GM19372 (cell line): Measurements from ENCODE around the gene BNC2.
"Not testable (repeated sequence)": the region's sequence is repeated elsewhere in the genome, so short reads cannot be mapped to it uniquely, and the experiment has no call there.

Source experiments
- ATAC-seq: cut with Tn5 transposase; IDR thresholded peaks from one replicate; pipeline ENCODE4 v1.9.1; 2021; ENCODE audit warnings: mild to moderate bottlenecking, low read depth, moderate library complexity; ENCODE audit not compliant: unreplicated experiment

Gene BNC2

GRCh38 chr9:16555802-16556201, 314.7 kb downstream of the BNC2 start:
- ATAC-seq = no peak

- ATAC-seq = no peak
These were observed 316.5 kb downstream of the BNC2 start for GRCh38 chr9:16553869-16554540.

GRCh38 chr9:16552252-16552651, 318.2 kb downstream of the BNC2 start:
- no peak for ATAC-seq

- ATAC-seq = no peak
These were observed 318.8 kb downstream of the BNC2 start for GRCh38 chr9:16551692-16552091.

GRCh38 chr9:16545639-16546038, 324.8 kb downstream of the BNC2 start:
- ATAC-seq = no peak

GRCh38 chr9:16544842-16545241, 325.6 kb downstream of the BNC2 start:
- no peak for ATAC-seq

GRCh38 chr9:16543686-16544085, 326.8 kb downstream of the BNC2 start:
- no peak for ATAC-seq

- no peak for ATAC-seq
These were observed 327.2 kb downstream of the BNC2 start for GRCh38 chr9:16543225-16543624.

GRCh38 chr9:16542290-16542689, 328.2 kb downstream of the BNC2 start:
- ATAC-seq = no peak

- ATAC-seq = no peak
These were observed 329.5 kb downstream of the BNC2 start for GRCh38 chr9:16540743-16541613.

- not testable (repeated sequence) for ATAC-seq
These were observed 330.8 kb downstream of the BNC2 start for GRCh38 chr9:16539626-16540025.

GRCh38 chr9:16535555-16535954, 334.9 kb downstream of the BNC2 start:
- no peak for ATAC-seq

GRCh38 chr9:16532681-16533450, 337.6 kb downstream of the BNC2 start:
- no peak for ATAC-seq

GRCh38 chr9:16532272-16532671, 338.2 kb downstream of the BNC2 start:
- ATAC-seq = no peak

- no peak for ATAC-seq
These were observed 339.5 kb downstream of the BNC2 start for GRCh38 chr9:16530669-16531642.

- no peak for ATAC-seq
These were observed 342.9 kb downstream of the BNC2 start for GRCh38 chr9:16527573-16527972.

GRCh38 chr9:16526380-16526779, 344.1 kb downstream of the BNC2 start:
- ATAC-seq = no peak

- ATAC-seq = no peak
These were observed 345.6 kb downstream of the BNC2 start for GRCh38 chr9:16524823-16525222.

- no peak for ATAC-seq
These were observed 346.4 kb downstream of the BNC2 start for GRCh38 chr9:16524078-16524477.

GRCh38 chr9:16521868-16522411, 348.5 kb downstream of the BNC2 start:
- ATAC-seq = no peak
